AG04449 (cell line): ENCODE measurements around the gene TMEM119.

Source experiments
- CTCF ChIA-PET: fragments of 350-600 bp; formaldehyde crosslinking; extraction: SDS; loops from one replicate; lab custom pipeline; 2021; ENCODE audit warnings: antibody characterized with exemption; lab: Yijun Ruan, JAX
- POLR2A ChIA-PET: fragments of 400-600, 350-600 bp; formaldehyde crosslinking; extraction: SDS; loops from one replicate; lab custom pipeline; 2020; ENCODE audit warnings: antibody characterized with exemption, inconsistent platforms; lab: Yijun Ruan, JAX
- DNase-seq: peaks from one replicate; pipeline ENCODE4 v3.0.0-alpha.2; 2010; ENCODE audit warnings: low read depth, low spot score
- H3K4me3 ChIP-seq: 2 replicates; pipeline ENCODE4 v1.5.1; 2011; ENCODE audit warnings: low read depth, mild to moderate bottlenecking, control low read depth, low read length
- CTCF ChIP-seq: IDR thresholded peaks from one replicate; pipeline ENCODE4 v1.5.1; 2011; ENCODE audit warnings: mild to moderate bottlenecking, moderate library complexity, low read length, control low read depth, inconsistent platforms; ENCODE audit not compliant: insufficient read depth; ENCODE audit errors: missing control alignments

TMEM119 gene

GRCh38 chr12:108604208-108604941 is 6.5 kb upstream of the TMEM119 start:
- no peak for TF ChIP-seq CTCF
- H3K4me3 ChIP-seq = no peak overlapping the region
- no peak for DNase-seq
- ChIA-PET CTCF (interaction anchor here (0.9 to 9.0 kb wide), 5 partner anchors 10 to 41 kb away, joined by 3 to 106 read pairs (median 3); no protein-coding TSS in a partner anchor), POLR2A (no interaction called here)

GRCh38 chr12:108603743-108604142 is 5.9 kb upstream of the TMEM119 start:
- no peak overlapping the region for H3K4me3 ChIP-seq
- ChIA-PET CTCF (interaction anchor here (1.2 to 9.0 kb wide), 4 partner anchors 9 to 40 kb away, joined by 3 to 106 read pairs (median 4); no protein-coding TSS in a partner anchor), POLR2A (no interaction called here)
- no peak for TF ChIP-seq CTCF
- no peak for DNase-seq

- POLR2A ChIA-PET = no interaction called here
- no peak for TF ChIP-seq CTCF
- no peak for DNase-seq
- no peak overlapping the region for H3K4me3 ChIP-seq
- CTCF ChIA-PET = interaction anchor here (1.2 to 9.0 kb wide), 3 partner anchors 13 to 17 kb away, joined by 3 to 106 read pairs (median 7); no protein-coding TSS in a partner anchor
These were observed 5.3 kb upstream of the TMEM119 start for GRCh38 chr12:108602976-108603704.

- DNase-seq = no peak
- H3K4me3 ChIP-seq = no peak overlapping the region
- TF ChIP-seq CTCF = no peak
- ChIA-PET POLR2A (no interaction called here), CTCF (interaction anchor here (1.5 kb wide), 1 partner anchor 16 kb away, joined by 7 read pairs; no protein-coding TSS in a partner anchor)
These were observed 4.4 kb upstream of the TMEM119 start for GRCh38 chr12:108602209-108602705.

- ChIA-PET CTCF (interaction anchor here (1.5 to 2.0 kb wide), 2 partner anchors 10 to 17 kb away, joined by 6 to 19 read pairs; no protein-coding TSS in a partner anchor), POLR2A (no interaction called here)
- no peak overlapping the region for H3K4me3 ChIP-seq
- DNase-seq = no peak
- no peak for TF ChIP-seq CTCF
These were observed 2.8 kb upstream of the TMEM119 start for GRCh38 chr12:108600702-108601007.

GRCh38 chr12:108599948-108600701 is 2.2 kb upstream of the TMEM119 start:
- TF ChIP-seq CTCF = no peak
- H3K4me3 ChIP-seq = no peak overlapping the region
- ChIA-PET POLR2A (no interaction called here), CTCF (interaction anchor here (1.5 to 2.0 kb wide), 2 partner anchors 11 to 18 kb away, joined by 6 to 19 read pairs; no protein-coding TSS in a partner anchor)
- no peak for DNase-seq
